COLO668 (cell line): ENCODE data around the gene MMRN2.
"Not testable (repeated sequence)": the region's sequence is repeated elsewhere in the genome, so short reads cannot be mapped to it uniquely, and the experiment has no call there.

ENCODE experiments used
- DNase-seq: peaks from one replicate; lab custom pipeline; 2025; ENCODE audit not compliant: unreplicated experiment; lab: John Stamatoyannopoulos, UW

Gene MMRN2

DNA sequence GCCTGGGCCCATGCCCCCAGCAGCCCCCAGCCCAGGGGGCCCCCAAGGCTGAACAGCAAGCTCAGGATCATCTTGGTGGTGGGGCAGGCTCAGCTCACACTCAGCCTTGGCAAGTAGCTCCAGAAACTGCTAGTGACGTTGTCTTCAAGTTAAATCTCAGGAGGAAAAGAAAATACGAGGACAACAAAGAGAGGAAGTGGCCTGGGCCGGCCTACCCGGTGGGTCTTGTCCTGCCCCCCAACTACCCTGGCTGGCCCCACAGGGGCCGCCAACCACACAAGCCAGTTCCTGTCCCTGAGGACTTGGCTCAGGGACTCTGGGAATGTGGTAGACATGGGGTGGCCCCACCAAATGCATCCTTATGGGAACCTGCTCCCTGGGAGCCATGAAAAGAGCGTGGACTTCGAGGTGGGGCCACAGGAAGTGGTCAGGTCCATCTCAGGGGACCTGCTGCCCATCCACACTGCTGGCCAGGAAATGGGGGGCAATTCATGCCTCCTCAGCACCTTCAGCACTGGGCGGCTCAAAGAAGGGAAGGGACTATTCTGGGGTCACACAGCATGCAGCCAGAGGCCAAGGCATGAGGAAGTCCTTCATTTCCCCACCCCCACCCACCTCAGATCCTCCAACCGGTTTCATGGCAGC, at the start of gene MMRN2:
Gene MMRN2, minus strand, starts transcription at position 145 of the 645 bp plus-strand sequence. Its CDS starts 74 bp downstream, at position 71.
- no peak for DNase-seq

DNA sequence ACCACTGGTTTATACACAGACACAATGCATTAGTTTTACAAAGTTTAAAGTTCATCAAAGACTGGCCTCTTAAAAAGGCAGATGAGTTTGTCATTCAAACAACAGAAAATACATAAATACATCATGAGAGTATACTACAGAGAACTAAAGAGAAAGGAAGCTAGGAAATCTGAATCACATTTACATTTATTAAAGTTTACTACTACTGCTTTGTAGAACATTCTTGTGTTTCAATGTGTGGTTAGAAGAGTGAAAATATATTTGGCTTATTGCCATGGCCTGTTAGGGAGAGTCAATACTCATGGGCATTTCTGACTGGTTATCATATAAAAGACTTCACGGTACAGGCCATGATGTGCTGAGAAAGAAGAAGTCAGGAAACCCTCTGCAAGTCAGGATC, 49.7 kb upstream of the MMRN2 start:
- DNase-seq: not testable (repeated sequence)

- DNase-seq: no peak
These were observed 43.1 kb upstream of the MMRN2 start for GRCh38 chr10:87000491-87000890.

DNA sequence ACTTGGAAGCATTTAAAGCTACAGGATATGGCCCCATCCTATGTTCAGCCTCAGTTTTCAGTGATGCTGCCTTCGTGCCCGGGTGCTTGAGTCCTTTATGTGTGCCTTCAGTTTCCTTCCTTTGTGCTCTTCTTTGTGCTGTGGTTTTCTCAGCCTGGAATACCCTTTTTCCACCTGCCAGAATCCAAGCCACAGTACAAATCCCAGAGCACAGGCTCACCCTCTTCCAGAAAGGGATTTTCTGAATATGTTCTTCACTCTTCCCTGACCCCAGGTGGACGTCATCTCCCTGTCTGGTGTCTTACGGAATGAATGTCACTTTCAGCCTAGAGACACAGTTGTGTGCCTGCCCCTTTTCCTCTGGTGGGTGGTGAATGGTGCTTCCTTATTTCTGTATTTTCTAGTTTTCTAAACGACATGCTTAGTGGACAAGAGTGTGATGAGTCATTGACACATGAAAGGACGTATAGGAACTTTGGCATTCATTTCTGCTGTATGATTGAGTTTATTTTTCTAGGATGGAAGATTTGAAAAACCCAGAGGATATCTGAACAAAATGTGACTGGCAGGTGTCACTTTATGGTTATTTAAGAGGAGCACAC, 42.5 kb upstream of the MMRN2 start:
- not testable (repeated sequence) for DNase-seq

DNA sequence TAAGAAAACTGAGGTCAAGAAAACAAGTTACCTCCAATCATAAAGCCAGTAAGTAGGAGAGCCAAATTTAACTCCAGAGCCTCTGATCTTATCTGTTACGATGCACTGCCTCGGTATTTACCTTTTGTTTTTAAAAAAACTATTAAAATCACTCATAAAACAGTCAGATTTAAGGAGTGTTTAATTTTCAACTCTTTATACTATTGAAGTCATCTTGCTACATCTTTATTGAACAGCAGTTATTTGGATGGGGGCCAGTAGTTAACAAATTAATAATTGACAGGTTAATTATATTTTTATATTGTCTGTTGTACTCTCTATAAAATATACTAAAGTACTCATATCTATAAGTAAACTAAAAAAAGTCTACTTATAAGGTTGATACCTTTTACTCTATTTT, 35.5 kb upstream of the MMRN2 start:
- no peak for DNase-seq

DNA sequence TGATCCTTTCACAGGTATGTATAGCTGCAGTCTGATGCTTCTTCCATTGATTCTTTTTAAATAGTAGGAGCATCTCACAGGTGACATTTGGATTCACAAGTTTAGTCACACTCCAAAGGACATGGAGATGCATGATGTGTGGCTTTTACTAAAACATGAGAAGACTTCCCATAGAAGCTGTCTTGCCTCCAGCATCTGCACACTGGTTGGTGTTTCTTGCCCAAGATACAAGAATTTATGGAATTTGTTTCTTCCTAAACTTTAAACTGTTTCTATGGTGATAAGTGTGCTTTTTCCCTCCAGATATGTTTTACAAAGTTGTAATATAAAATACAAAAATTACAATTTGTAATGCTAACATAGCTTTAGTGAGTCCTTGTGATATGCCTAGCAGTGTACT, 35.0 kb upstream of the MMRN2 start:
- DNase-seq: no peak

- not testable (repeated sequence) for DNase-seq
These were observed 33.9 kb upstream of the MMRN2 start for GRCh38 chr10:86991362-86991761.

- no peak for DNase-seq
These were observed 31.1 kb upstream of the MMRN2 start for GRCh38 chr10:86988520-86988919.

DNA sequence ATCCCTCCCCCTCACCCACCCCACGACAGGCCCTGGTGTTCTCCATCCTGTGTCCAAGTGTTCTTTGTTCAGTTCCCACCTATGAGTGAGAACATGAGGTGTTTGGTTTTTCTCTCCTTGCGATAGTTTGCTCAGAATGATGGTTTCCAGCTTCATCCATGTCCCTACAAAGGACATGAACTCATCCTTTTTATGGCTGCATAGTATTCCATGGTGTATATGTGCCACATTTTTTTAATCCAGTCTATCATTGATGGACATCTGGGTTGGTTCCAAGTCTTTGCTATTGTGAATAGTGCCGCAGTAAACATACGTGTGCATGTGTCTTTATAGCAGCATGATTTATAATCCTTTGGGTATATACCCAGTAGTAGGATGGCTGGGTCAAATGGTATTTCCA, 27.1 kb upstream of the MMRN2 start:
- DNase-seq: not testable (repeated sequence)

GRCh38 chr10:86981716-86982115, 24.3 kb upstream of the MMRN2 start:
- DNase-seq: no peak

- not testable (repeated sequence) for DNase-seq
These were observed 23.6 kb upstream of the MMRN2 start for GRCh38 chr10:86981020-86981419.

DNA sequence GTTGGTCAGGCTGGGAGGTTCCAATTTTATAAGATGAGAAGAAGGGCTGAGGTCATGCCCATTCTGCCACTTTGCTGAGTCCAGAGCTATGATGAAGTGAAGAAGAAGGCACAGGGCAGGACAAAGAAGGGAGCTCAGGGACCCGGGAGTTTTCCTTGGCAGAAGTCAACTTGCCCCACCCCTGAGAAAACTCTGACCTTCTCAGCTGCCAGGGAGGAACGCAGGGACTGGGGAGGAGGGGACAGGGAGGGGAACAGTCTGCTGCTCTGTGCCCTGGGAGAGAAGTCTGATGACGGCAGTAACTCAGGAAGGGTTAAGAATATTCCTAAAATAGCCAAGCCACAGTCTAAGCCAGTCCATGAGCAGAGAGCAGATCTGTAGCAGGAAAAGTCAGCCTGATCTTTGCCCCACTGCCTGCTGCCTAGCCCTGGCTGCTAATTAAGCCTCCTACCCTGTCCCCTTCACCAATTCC, 22.6 kb upstream of the MMRN2 start:
- DNase-seq: no peak

- no peak for DNase-seq
These were observed 21.9 kb upstream of the MMRN2 start for GRCh38 chr10:86979296-86979818.

DNA sequence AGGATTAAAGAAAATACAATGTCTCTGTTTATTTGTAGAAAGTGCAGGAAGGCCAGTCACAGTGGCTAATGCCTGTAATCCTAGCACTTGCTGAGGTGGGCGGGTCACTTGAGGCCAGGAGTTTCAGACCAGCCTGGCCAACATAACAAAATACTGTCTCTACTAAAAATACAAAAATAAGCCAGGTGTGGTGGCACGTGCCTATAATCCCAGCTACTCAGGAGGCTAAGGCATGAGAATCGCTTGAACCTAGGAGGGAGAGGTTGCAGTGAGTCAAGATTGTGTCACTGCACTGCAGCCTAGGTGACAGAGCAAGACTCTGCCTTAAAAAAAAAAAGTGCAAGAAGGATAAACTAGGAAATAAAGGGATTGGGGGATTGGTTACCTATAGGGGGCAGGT, 21.0 kb upstream of the MMRN2 start:
- not testable (repeated sequence) for DNase-seq

DNA sequence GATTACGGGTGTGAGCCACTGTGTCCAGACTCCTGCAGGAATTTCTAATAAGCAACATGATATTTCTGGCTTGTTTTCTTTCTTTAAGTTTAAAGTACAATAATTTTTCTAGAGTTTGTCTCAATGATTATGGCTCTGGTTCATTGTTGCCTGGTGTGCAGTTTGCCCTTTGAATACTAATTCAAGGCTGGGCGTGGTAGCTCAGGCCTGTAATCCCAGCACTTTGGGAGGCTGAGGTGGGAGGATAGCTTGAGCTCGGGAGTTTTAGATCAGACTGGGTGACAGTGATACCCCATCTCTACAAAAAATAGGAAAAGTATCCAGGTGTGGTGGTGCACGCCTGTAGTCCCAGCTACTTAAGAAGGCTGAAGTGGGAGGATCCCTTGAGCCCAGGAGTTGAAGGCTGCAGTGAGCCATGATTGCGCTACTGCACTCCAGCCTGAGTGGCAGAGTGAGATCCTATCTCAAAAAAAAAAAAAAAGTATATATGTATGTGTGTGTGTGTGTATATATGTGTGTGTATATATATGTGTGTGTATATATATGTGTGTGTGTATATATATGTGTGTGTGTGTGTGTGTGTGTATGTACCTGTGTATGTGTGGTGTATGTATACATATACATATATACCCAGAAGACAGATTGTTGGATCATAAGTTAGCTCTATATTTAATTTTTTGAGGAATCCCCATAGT, 19.1 kb upstream of the MMRN2 start:
- no peak for DNase-seq

DNA sequence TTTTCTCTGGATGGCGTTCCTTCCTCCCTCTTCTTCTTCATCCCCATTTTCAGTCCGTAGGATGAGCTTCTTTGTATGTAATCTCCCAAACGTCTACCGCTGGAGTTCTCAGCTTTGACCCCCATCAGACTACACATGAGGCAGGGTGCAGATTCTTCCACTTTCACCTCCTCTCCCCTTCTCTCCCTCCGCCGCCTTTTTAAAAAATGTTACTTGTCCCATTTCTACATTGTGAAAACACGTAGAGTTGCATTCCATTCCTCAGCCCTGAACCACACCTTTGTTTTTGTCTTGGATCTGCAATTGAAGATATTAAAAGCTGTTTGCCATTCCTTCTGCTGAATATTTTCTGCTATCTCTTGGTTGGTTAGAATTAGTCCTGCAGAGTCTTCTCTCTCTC, 17.1 kb upstream of the MMRN2 start:
- no peak for DNase-seq

- DNase-seq: no peak
These were observed 15.4 kb upstream of the MMRN2 start for GRCh38 chr10:86972613-86973380.

GRCh38 chr10:86971232-86971991, 14.0 kb upstream of the MMRN2 start:
- DNase-seq: peak; percentile 76

DNA sequence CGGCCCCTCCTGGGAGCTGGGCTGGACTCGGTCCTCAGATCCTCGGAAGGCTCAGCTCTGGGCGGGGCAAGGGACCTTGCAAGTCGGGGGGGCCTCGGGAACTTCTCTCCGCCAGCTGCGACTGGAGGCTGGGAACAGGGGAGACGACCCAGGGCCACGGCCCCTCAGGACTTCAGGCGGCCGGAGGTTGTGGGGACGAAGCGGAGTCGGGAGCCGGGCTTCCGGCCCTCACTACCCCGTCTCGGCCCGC, 13.5 kb upstream of the MMRN2 start:
- no peak for DNase-seq

GRCh38 chr10:86970162-86970981, 13.0 kb upstream of the MMRN2 start:
- DNase-seq: no peak
